ENCODE results near the gene VSIR. TPM values are rescaled to one million over a fixed set of nuclear protein-coding genes. Genes with fewer than 3 reads are reported as not detected.

Gene VSIR
- total and polyA plus RNA-seq, 2 donors (not counting 1 experiment from before 2014, with no cell fraction given), result 40.5 to 61.2 TPM

- no peak for DNase-seq
- Mint-ChIP-seq H3K4me1 (peaks cover 24% of the 10 kb centered on the region), H3K9me3 (ENCODE audit: insufficient read depth) (no peaks in the 10 kb centered on the region), H3K27ac (peak overlapping the region; percentile 47), H3K27me3 (peaks cover 6% of the 10 kb centered on the region), H3K4me3 (no peak overlapping the region)
- H3K36me3 ChIP-seq (replicated peaks in 1 of 2; ENCODE audit: control extremely low read depth in 1 of 2, control insufficient read depth in 1 of 2, extremely low read depth in 1 of 2, insufficient read depth in 2 of 2, low read length in 1 of 2), result no peaks in the 10 kb centered on the region
- no peaks in the 10 kb centered on the region for H4K20me1 ChIP-seq (ENCODE audit: control insufficient read depth, insufficient read depth, low read length, poor library complexity, severe bottlenecking)
- H3K4me2 ChIP-seq (replicated peaks; ENCODE audit: low read depth, low read length, poor library complexity, severe bottlenecking), result no peak overlapping the region
- H3K4me1 ChIP-seq (ENCODE audit: control insufficient read depth in 2 of 2, insufficient read depth in 2 of 2, low read length in 2 of 2), result peaks cover 21 to 26% of the 10 kb centered on the region in 2 donors
- ChIA-PET CTCF (interaction anchor here (0.6 kb wide), 1 partner anchor 103 kb away, joined by 4 read pairs; no protein-coding TSS in a partner anchor), POLR2A (no interaction called here)
- H3K9ac ChIP-seq (ENCODE audit: low read length), result no peak overlapping the region
- H3K4me3 ChIP-seq (ENCODE audit: control extremely low read depth in 1 of 5, extremely low read depth in 1 of 5, insufficient read depth in 1 of 5, low read depth in 2 of 5, low read length in 4 of 5), result no peak overlapping the region
- no peak overlapping the region for H2AFZ ChIP-seq (ENCODE audit: insufficient read depth, low read depth, low read length, poor library complexity, severe bottlenecking)
- intact Hi-C loops (cut with micrococcal nuclease), result no loop called here
- WGBS (ENCODE audit: insufficient coverage), result 13% methylated on average over 1 of the region's 2 CpGs
- no peaks in the 10 kb centered on the region for H3K79me2 ChIP-seq (ENCODE audit: control insufficient read depth, insufficient read depth, low read length)
- H3K27ac ChIP-seq (ENCODE audit: low read length in 2 of 2), result no peak overlapping the region
- no peak for TF ChIP-seq EZH2 (IDR thresholded peaks at IDR 0.05; ENCODE audit: borderline replicate concordance, insufficient read depth, low read depth, low read length, poor library complexity, severe bottlenecking)
- TF ChIP-seq, protein P1, sequence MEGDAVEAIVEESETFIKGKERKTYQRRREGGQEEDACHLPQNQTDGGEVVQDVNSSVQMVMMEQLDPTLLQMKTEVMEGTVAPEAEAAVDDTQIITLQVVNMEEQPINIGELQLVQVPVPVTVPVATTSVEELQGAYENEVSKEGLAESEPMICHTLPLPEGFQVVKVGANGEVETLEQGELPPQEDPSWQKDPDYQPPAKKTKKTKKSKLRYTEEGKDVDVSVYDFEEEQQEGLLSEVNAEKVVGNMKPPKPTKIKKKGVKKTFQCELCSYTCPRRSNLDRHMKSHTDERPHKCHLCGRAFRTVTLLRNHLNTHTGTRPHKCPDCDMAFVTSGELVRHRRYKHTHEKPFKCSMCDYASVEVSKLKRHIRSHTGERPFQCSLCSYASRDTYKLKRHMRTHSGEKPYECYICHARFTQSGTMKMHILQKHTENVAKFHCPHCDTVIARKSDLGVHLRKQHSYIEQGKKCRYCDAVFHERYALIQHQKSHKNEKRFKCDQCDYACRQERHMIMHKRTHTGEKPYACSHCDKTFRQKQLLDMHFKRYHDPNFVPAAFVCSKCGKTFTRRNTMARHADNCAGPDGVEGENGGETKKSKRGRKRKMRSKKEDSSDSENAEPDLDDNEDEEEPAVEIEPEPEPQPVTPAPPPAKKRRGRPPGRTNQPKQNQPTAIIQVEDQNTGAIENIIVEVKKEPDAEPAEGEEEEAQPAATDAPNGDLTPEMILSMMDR (IDR thresholded peaks at IDR 0.05), result no peak
- peaks cover 0 to 5% (median 2%) of the 10 kb centered on the region in 4 experiments for H3K27me3 ChIP-seq (replicated peaks in 1 of 4; ENCODE audit: control extremely low read depth in 1 of 4, control insufficient read depth in 3 of 4, insufficient read depth in 4 of 4, low read length in 3 of 4)
- no peak for ATAC-seq (ENCODE audit: low read depth)
- H3K9me3 ChIP-seq (ENCODE audit: control extremely low read depth in 1 of 3, control insufficient read depth in 2 of 3, insufficient read depth in 1 of 3, low read length in 2 of 3), result peaks cover 0 to 8% (median 0%) of the 10 kb centered on the region in 3 donors
These were observed 21.9 kb upstream of the VSIR start for GRCh38 chr10:71795248-71795647.

DNA sequence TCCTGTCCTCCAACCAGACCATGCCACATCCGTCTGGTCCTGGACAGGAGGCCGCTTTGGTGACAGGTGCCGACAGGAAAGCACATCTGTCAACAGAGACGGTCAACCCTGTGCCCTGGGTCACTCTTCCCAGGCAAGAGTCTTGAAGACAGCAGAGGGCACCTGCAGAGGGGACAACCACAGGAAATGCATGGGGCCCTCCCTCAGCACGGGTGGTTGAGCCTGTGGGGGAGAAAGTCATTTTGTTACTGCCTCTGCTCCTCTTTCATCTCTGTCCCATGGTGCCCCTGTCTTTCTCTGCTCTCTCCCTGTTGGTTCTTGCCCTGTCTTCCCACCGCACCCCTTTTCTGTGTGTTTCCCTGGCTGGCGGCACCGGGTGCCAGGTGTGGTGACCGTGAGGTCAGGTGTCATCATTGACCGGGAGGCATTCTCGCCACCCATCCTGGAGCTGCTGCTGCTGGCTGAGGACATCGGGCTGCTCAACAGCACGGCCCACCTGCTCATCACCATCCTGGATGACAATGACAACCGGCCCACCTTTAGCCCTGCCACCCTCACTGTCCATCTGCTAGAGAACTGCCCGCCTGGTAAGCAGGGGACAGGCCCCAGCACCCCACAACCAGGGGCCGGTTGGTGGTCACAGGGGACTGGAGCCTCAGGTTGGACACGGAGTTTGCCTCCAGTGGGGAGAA lies 17.6 kb upstream of the VSIR start:
- no peaks in the 10 kb centered on the region for H3K9me3 Mint-ChIP-seq (ENCODE audit: insufficient read depth)
- POLR2A ChIA-PET, result interaction anchor here (0.6 kb wide), 1 partner anchor 470 kb away, joined by 3 read pairs; no protein-coding TSS in a partner anchor
- intact Hi-C loops (cut with micrococcal nuclease), result no loop called here

More for the DNA sequence above, 17.6 kb upstream of the VSIR start:
- CTCF ChIA-PET, result interaction anchor here (0.8 kb wide), 1 partner anchor 105 kb away, joined by 3 read pairs; no protein-coding TSS in a partner anchor
- H3K27ac ChIP-seq (ENCODE audit: low read length in 2 of 2), result no peak overlapping the region
- H4K20me1 ChIP-seq (ENCODE audit: control insufficient read depth, insufficient read depth, low read length, poor library complexity, severe bottlenecking), result no peaks in the 10 kb centered on the region
- no peaks in the 10 kb centered on the region for H3K36me3 ChIP-seq (replicated peaks in 1 of 2; ENCODE audit: control extremely low read depth in 1 of 2, control insufficient read depth in 1 of 2, extremely low read depth in 1 of 2, insufficient read depth in 2 of 2, low read length in 1 of 2)
- H3K9ac ChIP-seq (ENCODE audit: low read length), result peak overlapping the region; percentile 21
- H3K4me1 ChIP-seq (ENCODE audit: control insufficient read depth in 2 of 2, insufficient read depth in 2 of 2, low read length in 2 of 2), result peaks cover 16 to 19% of the 10 kb centered on the region in 2 donors
- peaks cover 16% of the 10 kb centered on the region for H3K4me1 Mint-ChIP-seq
- H3K4me2 ChIP-seq (replicated peaks; ENCODE audit: low read depth, low read length, poor library complexity, severe bottlenecking), result peak overlapping the region; percentile 69
- TF ChIP-seq, protein P1 (IDR thresholded peaks at IDR 0.05), result no peak
- TF ChIP-seq EZH2 (IDR thresholded peaks at IDR 0.05; ENCODE audit: borderline replicate concordance, insufficient read depth, low read depth, low read length, poor library complexity, severe bottlenecking), result no peak
- peak overlapping the region; percentile 67 for H3K4me3 Mint-ChIP-seq
- DNase-seq (no peak), ATAC-seq (ENCODE audit: low read depth) (peak; percentile 74)
- H3K27ac Mint-ChIP-seq, result peak overlapping the region; percentile 41
- peaks cover 0 to 5% (median 2%) of the 10 kb centered on the region in 4 experiments for H3K27me3 ChIP-seq (replicated peaks in 1 of 4; ENCODE audit: control extremely low read depth in 1 of 4, control insufficient read depth in 3 of 4, insufficient read depth in 4 of 4, low read length in 3 of 4)
- no peak overlapping the region for H3K4me3 ChIP-seq (ENCODE audit: control extremely low read depth in 1 of 5, extremely low read depth in 1 of 5, insufficient read depth in 1 of 5, low read depth in 2 of 5, low read length in 4 of 5)
- peaks cover 6% of the 10 kb centered on the region for H3K27me3 Mint-ChIP-seq
- peak overlapping the region; percentile 57 for H2AFZ ChIP-seq (ENCODE audit: insufficient read depth, low read depth, low read length, poor library complexity, severe bottlenecking)
- H3K9me3 ChIP-seq (ENCODE audit: control extremely low read depth in 1 of 3, control insufficient read depth in 2 of 3, insufficient read depth in 1 of 3, low read length in 2 of 3), result peaks cover 0 to 8% (median 0%) of the 10 kb centered on the region in 3 donors
- H3K79me2 ChIP-seq (ENCODE audit: control insufficient read depth, insufficient read depth, low read length), result no peaks in the 10 kb centered on the region
- 45% methylated on average over 13 of the region's 17 CpGs for WGBS (ENCODE audit: insufficient coverage)
